HepG2 (cell line): ENCODE data around the gene TBXA2R.

ENCODE experiments used
- CTCF ChIP-seq: sonication (generic); formaldehyde crosslinking; IDR thresholded peaks from 2 replicates; pipeline ENCODE4 v1.5.0; 2020; ENCODE audit warnings: mild to moderate bottlenecking, missing genetic modification reagents, moderate library complexity
- SMC3 ChIP-seq: IDR thresholded peaks from 2 replicates; pipeline ENCODE4 v1.6.1; 2011; ENCODE audit warnings: low read length, improper control_type of control experiment

GRCh38 chr19:3636962-3637361, 30.3 kb upstream of the TBXA2R start:
- TF ChIP-seq SMC3 (no peak), CTCF (CRISPR knock-in tag) (no peak)
